Prostate gland (tissue), 2 donors: ENCODE results near the gene LNX1.

Source experiments
- POLR2A ChIP-seq: fragments of 450-650 bp; IDR thresholded peaks from one replicate; pipeline ENCODE4 v1.6.1; 2016; ENCODE audit warnings: antibody characterized with exemption, mild to moderate bottlenecking
- TF ChIP-seq, protein P1 (sequence below), 4 experiments: fragments of 200-600 bp in 2 of 4; fragments of 450-650 bp in 2 of 4; sonication (generic) in 2 of 4; IDR thresholded peaks; 1 replicate in 3 of 4; 2 replicates in 1 of 4; pipeline ENCODE4 v1.5.1; 2016 to 2019; ENCODE audit warnings: antibody characterized with exemption in 4 of 4, mild to moderate bottlenecking in 2 of 4, moderate library complexity in 2 of 4

DNA sequence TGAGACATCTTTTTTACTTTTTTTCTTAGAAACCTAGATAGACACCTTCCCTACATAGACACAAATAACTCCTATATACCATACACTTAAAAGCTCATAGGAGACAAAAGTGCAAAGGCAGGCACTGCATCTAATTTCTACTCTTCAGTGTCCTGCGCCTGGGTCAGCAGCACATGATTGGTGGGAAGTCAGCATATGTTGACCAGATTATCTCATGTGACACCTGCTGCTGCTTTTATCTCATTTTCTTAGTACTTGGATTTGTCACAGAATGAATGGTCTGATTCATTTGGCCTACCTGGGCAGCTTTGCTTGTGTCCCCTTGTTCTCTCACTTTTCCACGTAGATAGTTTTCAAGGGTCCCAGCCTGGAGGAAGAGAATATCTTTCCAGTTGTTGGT lies 24.9 kb upstream of the LNX1 start:
- TF ChIP-seq, protein P1, sequence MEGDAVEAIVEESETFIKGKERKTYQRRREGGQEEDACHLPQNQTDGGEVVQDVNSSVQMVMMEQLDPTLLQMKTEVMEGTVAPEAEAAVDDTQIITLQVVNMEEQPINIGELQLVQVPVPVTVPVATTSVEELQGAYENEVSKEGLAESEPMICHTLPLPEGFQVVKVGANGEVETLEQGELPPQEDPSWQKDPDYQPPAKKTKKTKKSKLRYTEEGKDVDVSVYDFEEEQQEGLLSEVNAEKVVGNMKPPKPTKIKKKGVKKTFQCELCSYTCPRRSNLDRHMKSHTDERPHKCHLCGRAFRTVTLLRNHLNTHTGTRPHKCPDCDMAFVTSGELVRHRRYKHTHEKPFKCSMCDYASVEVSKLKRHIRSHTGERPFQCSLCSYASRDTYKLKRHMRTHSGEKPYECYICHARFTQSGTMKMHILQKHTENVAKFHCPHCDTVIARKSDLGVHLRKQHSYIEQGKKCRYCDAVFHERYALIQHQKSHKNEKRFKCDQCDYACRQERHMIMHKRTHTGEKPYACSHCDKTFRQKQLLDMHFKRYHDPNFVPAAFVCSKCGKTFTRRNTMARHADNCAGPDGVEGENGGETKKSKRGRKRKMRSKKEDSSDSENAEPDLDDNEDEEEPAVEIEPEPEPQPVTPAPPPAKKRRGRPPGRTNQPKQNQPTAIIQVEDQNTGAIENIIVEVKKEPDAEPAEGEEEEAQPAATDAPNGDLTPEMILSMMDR (IDR thresholded peaks at IDR 0.05): no peak
- TF ChIP-seq POLR2A: no peak
